Fibroblast of skin of right quadriceps (primary cell): ENCODE measurements around the gene CEP76.
"Not testable (repeated sequence)": the region's sequence is repeated elsewhere in the genome, so short reads cannot be mapped to it uniquely, and the experiment has no call there.

ENCODE experiments used
- DNase-seq: peaks from one replicate; pipeline ENCODE4 v3.0.0-alpha.2; 2013

The CEP76 gene

GRCh38 chr18:12639990-12640880, 62.3 kb downstream of the CEP76 start:
- DNase-seq = peak; percentile 74

GRCh38 chr18:12638644-12639124, 63.8 kb downstream of the CEP76 start:
- no peak for DNase-seq

- peak; percentile 77 for DNase-seq
Observed at GRCh38 chr18:12637901-12638643, 64.5 kb downstream of the CEP76 start.

- DNase-seq = peak; percentile 18
Observed at GRCh38 chr18:12637393-12637792, 65.1 kb downstream of the CEP76 start.

GRCh38 chr18:12631831-12632477, 70.6 kb downstream of the CEP76 start:
- no peak for DNase-seq

- DNase-seq = peak; percentile 65
Observed at GRCh38 chr18:12630136-12630535, 72.4 kb downstream of the CEP76 start.

- DNase-seq = peak; percentile 76
Observed at GRCh38 chr18:12628706-12629702, 73.5 kb downstream of the CEP76 start.

- not testable (repeated sequence) for DNase-seq
Observed at GRCh38 chr18:12627199-12627598, 75.3 kb downstream of the CEP76 start.

GRCh38 chr18:12625241-12625640, 77.3 kb downstream of the CEP76 start:
- no peak for DNase-seq
